GM04504 (cell line): ENCODE data around the gene SPINT1.

Source experiments
- DNase-seq: peaks from one replicate; pipeline ENCODE4 v3.0.0-alpha.2; 2012; ENCODE audit warnings: low read depth

Gene SPINT1

GRCh38 chr15:40829115-40829514, 14.7 kb upstream of the SPINT1 start:
- no peak for DNase-seq

- no peak for DNase-seq
These were observed 13.0 kb upstream of the SPINT1 start for GRCh38 chr15:40830884-40831283.

GRCh38 chr15:40831861-40832260, 12.0 kb upstream of the SPINT1 start:
- DNase-seq, result no peak

GRCh38 chr15:40832903-40833302, 10.9 kb upstream of the SPINT1 start:
- DNase-seq, result no peak

GRCh38 chr15:40836020-40836419, 7.8 kb upstream of the SPINT1 start:
- DNase-seq, result no peak

GRCh38 chr15:40838756-40839155, 5.1 kb upstream of the SPINT1 start:
- no peak for DNase-seq

GRCh38 chr15:40841741-40842140, 2.1 kb upstream of the SPINT1 start:
- no peak for DNase-seq

- DNase-seq, result no peak
These were observed 475 bp upstream of the SPINT1 start for GRCh38 chr15:40843261-40843884.

GRCh38 chr15:40844696-40845030, 815 bp downstream of the SPINT1 start:
- no peak for DNase-seq

- no peak for DNase-seq
These were observed 1.2 kb downstream of the SPINT1 start for GRCh38 chr15:40845036-40845435.

- DNase-seq, result no peak
These were observed 1.9 kb downstream of the SPINT1 start for GRCh38 chr15:40845511-40846284.

GRCh38 chr15:40846841-40847222, 3.0 kb downstream of the SPINT1 start:
- no peak for DNase-seq

GRCh38 chr15:40847223-40847961, 3.5 kb downstream of the SPINT1 start:
- DNase-seq, result no peak

GRCh38 chr15:40850576-40851112, 6.8 kb downstream of the SPINT1 start:
- no peak for DNase-seq

- no peak for DNase-seq
These were observed 8.7 kb downstream of the SPINT1 start for GRCh38 chr15:40852529-40852928.

GRCh38 chr15:40853241-40853890, 9.5 kb downstream of the SPINT1 start:
- DNase-seq, result no peak

GRCh38 chr15:40854161-40854560, 10.3 kb downstream of the SPINT1 start:
- DNase-seq, result no peak

GRCh38 chr15:40855706-40856234, 11.9 kb downstream of the SPINT1 start:
- no peak for DNase-seq

- no peak for DNase-seq
These were observed 12.9 kb downstream of the SPINT1 start for GRCh38 chr15:40856746-40857145.

- peak; percentile 30 for DNase-seq
These were observed 13.9 kb downstream of the SPINT1 start for GRCh38 chr15:40857601-40858341.

- DNase-seq, result no peak
These were observed 14.9 kb downstream of the SPINT1 start for GRCh38 chr15:40858706-40859105.
